ENCODE data around the gene TCHHL1. TPM values are rescaled to one million over a fixed set of nuclear protein-coding genes. Genes with fewer than 3 reads are reported as not detected.
"Not testable (repeated sequence)": the region's sequence is repeated elsewhere in the genome, so short reads cannot be mapped to it uniquely, and the experiment has no call there.

TCHHL1 gene
- total and polyA plus RNA-seq, 11 donors = not detected

- H3K36me3 ChIP-seq = no peaks in the 10 kb centered on the region
- 50 to 66% (median 63%) methylated on average over 3 of the region's 3 CpGs for WGBS, 4 donors
- intact Hi-C loops (cut with DNase I) = no loop called here
- ATAC-seq (no peak), DNase-seq (no peak)
- H3K9me3 ChIP-seq = peaks cover 0 to 40% (median 12%) of the 10 kb centered on the region in 12 donors
- H3K27ac ChIP-seq = no peak overlapping the region
- H3K4me3 ChIP-seq = no peak overlapping the region
- TF ChIP-seq CTCF (IDR thresholded peaks at IDR 0.05) (no peak), POLR2A (IDR thresholded peaks at IDR 0.05) (no peak)
- H3K4me1 ChIP-seq = no peaks in the 10 kb centered on the region
- peaks cover under 1 to 39% (median 10%) of the 10 kb centered on the region in 9 donors for H3K27me3 ChIP-seq
Measured at GRCh38 chr1:152096931-152097330, 8.1 kb upstream of the TCHHL1 start.

GRCh38 chr1:152086760-152087159 lies 2.1 kb downstream of the TCHHL1 start:
- intact Hi-C loops (cut with DNase I) = no loop called here
- H3K27me3 ChIP-seq = peaks cover 0 to 36% (median 7%) of the 10 kb centered on the region in 9 donors
- no peak overlapping the region for H3K4me3 ChIP-seq
- TF ChIP-seq POLR2A (IDR thresholded peaks at IDR 0.05) = no peak
- TF ChIP-seq CTCF (IDR thresholded peaks at IDR 0.05) = no peak
- no peaks in the 10 kb centered on the region for H3K4me1 ChIP-seq
- no peak for ATAC-seq
- no peak overlapping the region for H3K27ac ChIP-seq
- no peaks in the 10 kb centered on the region for H3K36me3 ChIP-seq
- peaks cover 0 to 6% (median 0%) of the 10 kb centered on the region in 12 donors for H3K9me3 ChIP-seq
- DNase-seq = no peak

GRCh38 chr1:152084853-152085252 lies 4.0 kb downstream of the TCHHL1 start:
- peaks cover 0 to 28% (median 5%) of the 10 kb centered on the region in 9 donors for H3K27me3 ChIP-seq
- no peak for DNase-seq
- H3K4me3 ChIP-seq = no peak overlapping the region
- H3K9me3 ChIP-seq = no peaks in the 10 kb centered on the region
- intact Hi-C loops (cut with DNase I) = no loop called here
- ATAC-seq = no peak
- no peak overlapping the region for H3K27ac ChIP-seq
- H3K36me3 ChIP-seq = no peaks in the 10 kb centered on the region
- no peak for TF ChIP-seq CTCF (IDR thresholded peaks at IDR 0.05)
- 32 to 54% (median 44%) methylated on average over 1 of the region's 1 CpG for WGBS, 4 donors
- H3K4me1 ChIP-seq = no peaks in the 10 kb centered on the region

- H3K4me3 ChIP-seq; intact Hi-C loops (cut with DNase I); H3K27ac ChIP-seq; ATAC-seq; H3K9me3 ChIP-seq; DNase-seq; H3K36me3 ChIP-seq; H3K4me1 ChIP-seq: not testable (repeated sequence)
- WGBS, 4 donors = 88 to 100% (median 93%) methylated on average over 1 to 17 of the region's 17 CpGs
- peaks cover 0 to 19% (median 0%) of the 10 kb centered on the region in 9 donors for H3K27me3 ChIP-seq
Measured at GRCh38 chr1:152081026-152081425, 7.8 kb downstream of the TCHHL1 start.

- H3K36me3 ChIP-seq; H3K4me1 ChIP-seq; H3K9me3 ChIP-seq; ATAC-seq; H3K27ac ChIP-seq; intact Hi-C loops (cut with DNase I); H3K4me3 ChIP-seq; DNase-seq: not testable (repeated sequence)
- 83 to 89% (median 88%) methylated on average over 17 of the region's 17 CpGs for WGBS, 4 donors
- H3K27me3 ChIP-seq = peaks cover 0 to 18% (median 0%) of the 10 kb centered on the region in 9 donors
Measured at GRCh38 chr1:152080494-152080893, 8.4 kb downstream of the TCHHL1 start.

Measured in heart left ventricle (tissue), 16 donors.